DOHH2 (cell line): ENCODE measurements around the gene DOCK4.
A peak's percentile ranks its signal among the peaks of the same experiment; 100 is the strongest.

Experiments used
- H3F3A ChIP-seq: fragments of 200-600 bp; sonication (generic), shearing (Covaris generic); 2 replicates; pipeline ENCODE4 v1.6.0; 2016; ENCODE audit warnings: antibody characterized with exemption, mild to moderate bottlenecking; ENCODE audit not compliant: control insufficient read depth, insufficient read depth
- H3K27ac ChIP-seq: fragments of 200-600 bp; sonication (generic); 2 replicates; pipeline ENCODE4 v1.5.1; 2014; ENCODE audit warnings: low read depth, mild to moderate bottlenecking, low read length, moderate library complexity
- H3K27me3 ChIP-seq: fragments of 200-600 bp; sonication (generic); 2 replicates; pipeline ENCODE4 v1.6.1; 2014; ENCODE audit warnings: mild to moderate bottlenecking, low read length, mixed read lengths; ENCODE audit not compliant: control insufficient read depth
- H3K36me3 ChIP-seq: fragments of 200-600 bp; sonication (generic); 2 replicates; pipeline ENCODE4 v1.6.1; 2014; ENCODE audit warnings: mild to moderate bottlenecking, low read length, moderate library complexity, mixed read lengths; ENCODE audit not compliant: control insufficient read depth
- H3K4me1 ChIP-seq: fragments of 200-600 bp; sonication (generic); 2 replicates; pipeline ENCODE4 v1.6.1; 2014; ENCODE audit warnings: mild to moderate bottlenecking, low read length, mixed read lengths; ENCODE audit not compliant: control insufficient read depth
- H3K4me2 ChIP-seq: fragments of 200-600 bp; sonication (generic); 2 replicates; pipeline ENCODE4 v1.6.0; 2014; ENCODE audit warnings: mild to moderate bottlenecking, low read length, moderate library complexity
- H3K4me3 ChIP-seq: fragments of 200-600 bp; sonication (generic); 2 replicates; pipeline ENCODE4 v1.5.1; 2014; ENCODE audit warnings: mild to moderate bottlenecking, low read length, mixed read lengths
- H3K79me2 ChIP-seq: fragments of 200-600 bp; sonication (generic); 2 replicates; pipeline ENCODE4 v1.6.1; 2014; ENCODE audit warnings: mild to moderate bottlenecking, low read length, mixed read lengths; ENCODE audit not compliant: control insufficient read depth
- H3K9me2 ChIP-seq: fragments of 200-600 bp; sonication (generic); replicated peaks from 2 replicates; pipeline ENCODE4 v1.6.1; 2014; ENCODE audit warnings: mild to moderate bottlenecking, low read length, mixed read lengths; ENCODE audit not compliant: control insufficient read depth
- H3K9me3 ChIP-seq: fragments of 200-600 bp; sonication (generic); 2 replicates; pipeline ENCODE4 v1.6.1; 2014; ENCODE audit warnings: antibody characterized with exemption, low read length, mixed read lengths; ENCODE audit not compliant: control insufficient read depth, insufficient read depth
- H4K20me1 ChIP-seq: fragments of 200-600 bp; sonication (generic); 2 replicates; pipeline ENCODE4 v1.6.0; 2014; ENCODE audit warnings: low read depth, mild to moderate bottlenecking, antibody characterized with exemption, low read length, moderate library complexity; ENCODE audit not compliant: control insufficient read depth, insufficient read depth
- EZH2phosphoT487 ChIP-seq: fragments of 200-600 bp; sonication (generic); IDR thresholded peaks from 2 replicates; pipeline ENCODE4 v1.6.1; 2017; ENCODE audit warnings: borderline replicate concordance, mild to moderate bottlenecking, antibody characterized with exemption, low read length, moderate library complexity, mixed read lengths
- TF ChIP-seq, protein P1 (sequence below): fragments of 200-600 bp; sonication (generic); IDR thresholded peaks from one replicate; pipeline ENCODE4 v1.5.1; 2014; ENCODE audit warnings: antibody characterized with exemption, mild to moderate bottlenecking, low read depth, low read length; ENCODE audit not compliant: poor library complexity, severe bottlenecking

The DOCK4 gene

DNA sequence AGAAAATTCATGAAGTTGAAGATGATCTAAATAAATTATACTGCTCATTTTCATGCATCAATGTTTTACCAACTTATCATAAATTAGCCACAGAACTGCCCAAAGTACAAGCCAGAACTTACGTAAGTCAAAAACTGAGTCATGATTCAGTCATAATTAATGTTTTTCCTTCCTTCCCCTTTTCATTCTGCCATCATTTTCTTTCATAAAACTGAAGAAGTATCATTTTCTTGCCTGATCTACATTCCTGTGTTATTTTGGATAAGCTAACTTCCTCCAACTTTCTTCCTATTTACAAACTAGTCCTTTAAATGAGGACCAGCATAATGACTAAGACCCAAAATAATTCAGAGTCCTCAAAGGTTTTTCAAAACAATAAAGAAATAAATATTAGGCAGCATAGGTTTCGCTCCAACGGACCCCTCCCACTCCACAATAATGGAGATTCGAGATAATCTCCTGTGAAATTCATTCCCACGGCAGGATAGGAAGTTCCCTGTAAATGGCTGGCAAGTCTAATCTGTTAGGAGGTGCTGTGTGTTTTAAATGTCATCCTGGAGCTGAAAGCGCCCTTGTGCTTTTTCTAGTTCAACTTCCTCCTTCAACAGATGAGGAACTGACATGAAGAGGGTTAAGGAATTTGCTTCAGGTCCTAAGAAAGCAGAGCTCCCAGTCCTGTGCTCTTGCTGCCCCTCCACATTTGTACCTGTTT lies 218.9 kb downstream of the DOCK4 start:
- Histone ChIP-seq H3K27ac (no peak overlapping the region), H3K9me3 (no peaks in the 10 kb centered on the region), H3K27me3 (no peaks in the 10 kb centered on the region), H3K9me2 (no peaks in the 10 kb centered on the region), H3K4me1 (peaks cover 7% of the 10 kb centered on the region), H3K4me3 (no peak overlapping the region), H3K4me2 (peak overlapping the region; percentile 4; the same call in 1 of the 2 replicates), H3K36me3 (no peaks in the 10 kb centered on the region), H4K20me1 (no peaks in the 10 kb centered on the region), H3K79me2 (no peaks in the 10 kb centered on the region), H3F3A (no peaks in the 10 kb centered on the region)
- TF ChIP-seq, protein P1, sequence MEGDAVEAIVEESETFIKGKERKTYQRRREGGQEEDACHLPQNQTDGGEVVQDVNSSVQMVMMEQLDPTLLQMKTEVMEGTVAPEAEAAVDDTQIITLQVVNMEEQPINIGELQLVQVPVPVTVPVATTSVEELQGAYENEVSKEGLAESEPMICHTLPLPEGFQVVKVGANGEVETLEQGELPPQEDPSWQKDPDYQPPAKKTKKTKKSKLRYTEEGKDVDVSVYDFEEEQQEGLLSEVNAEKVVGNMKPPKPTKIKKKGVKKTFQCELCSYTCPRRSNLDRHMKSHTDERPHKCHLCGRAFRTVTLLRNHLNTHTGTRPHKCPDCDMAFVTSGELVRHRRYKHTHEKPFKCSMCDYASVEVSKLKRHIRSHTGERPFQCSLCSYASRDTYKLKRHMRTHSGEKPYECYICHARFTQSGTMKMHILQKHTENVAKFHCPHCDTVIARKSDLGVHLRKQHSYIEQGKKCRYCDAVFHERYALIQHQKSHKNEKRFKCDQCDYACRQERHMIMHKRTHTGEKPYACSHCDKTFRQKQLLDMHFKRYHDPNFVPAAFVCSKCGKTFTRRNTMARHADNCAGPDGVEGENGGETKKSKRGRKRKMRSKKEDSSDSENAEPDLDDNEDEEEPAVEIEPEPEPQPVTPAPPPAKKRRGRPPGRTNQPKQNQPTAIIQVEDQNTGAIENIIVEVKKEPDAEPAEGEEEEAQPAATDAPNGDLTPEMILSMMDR, result no peak
- TF ChIP-seq EZH2phosphoT487, result no peak

DNA sequence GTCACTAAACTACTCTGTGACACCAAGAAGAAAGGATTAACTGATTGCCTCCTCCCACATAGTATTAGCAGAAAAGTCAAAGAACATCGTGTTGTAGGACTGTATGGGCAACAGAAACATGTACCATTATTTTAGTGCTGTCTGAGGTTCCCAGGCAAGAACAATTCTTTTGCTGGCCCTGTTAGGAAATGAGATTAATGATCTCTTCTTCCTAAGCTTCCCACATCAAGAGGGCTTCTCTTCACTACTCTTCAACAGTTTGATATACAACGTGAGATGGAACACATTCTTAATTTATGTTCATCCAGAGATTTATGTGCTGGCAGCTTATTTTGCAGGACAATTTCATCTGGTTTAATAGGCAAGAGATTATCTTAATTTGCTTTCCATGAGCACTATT lies 219.6 kb downstream of the DOCK4 start:
- Histone ChIP-seq H3K36me3 (no peaks in the 10 kb centered on the region), H3K27ac (no peak overlapping the region), H4K20me1 (no peaks in the 10 kb centered on the region), H3K4me2 (no peak overlapping the region), H3K9me3 (no peaks in the 10 kb centered on the region), H3K79me2 (no peaks in the 10 kb centered on the region), H3K27me3 (no peaks in the 10 kb centered on the region), H3K4me3 (no peak overlapping the region), H3K4me1 (peaks cover 7% of the 10 kb centered on the region), H3K9me2 (no peaks in the 10 kb centered on the region), H3F3A (no peaks in the 10 kb centered on the region)
- TF ChIP-seq, protein P1, result no peak
- no peak for TF ChIP-seq EZH2phosphoT487

DNA sequence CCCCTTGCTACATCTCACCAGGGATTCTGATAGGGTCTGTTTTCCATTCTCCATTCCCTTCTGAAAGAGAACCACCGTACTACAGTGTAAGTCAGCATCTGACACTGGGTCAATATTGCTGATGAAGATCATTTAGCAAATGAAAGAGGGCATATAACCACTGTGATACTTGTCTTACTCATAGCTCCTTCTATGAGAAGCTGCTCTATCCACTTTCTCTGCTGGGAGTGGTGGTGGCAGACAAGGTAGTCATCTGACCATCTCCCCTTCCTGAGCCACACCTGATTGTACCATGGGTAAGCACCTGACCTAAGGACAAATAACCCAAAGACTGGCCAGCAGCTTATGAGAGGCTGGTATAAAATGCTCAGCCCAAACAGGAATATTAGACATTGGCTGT lies 220.4 kb downstream of the DOCK4 start:
- no peaks in the 10 kb centered on the region for H3K36me3 ChIP-seq
- no peaks in the 10 kb centered on the region for H3K9me3 ChIP-seq
- H3K9me2 ChIP-seq, result no peaks in the 10 kb centered on the region
- TF ChIP-seq EZH2phosphoT487, result no peak
- TF ChIP-seq, protein P1, result no peak
- H4K20me1 ChIP-seq, result no peaks in the 10 kb centered on the region
- no peak overlapping the region for H3K4me2 ChIP-seq
- H3K27ac ChIP-seq, result no peak overlapping the region
- H3F3A ChIP-seq, result no peaks in the 10 kb centered on the region
- H3K4me3 ChIP-seq, result no peak overlapping the region
- H3K4me1 ChIP-seq, result peaks cover 7% of the 10 kb centered on the region
- no peaks in the 10 kb centered on the region for H3K79me2 ChIP-seq
- H3K27me3 ChIP-seq, result no peaks in the 10 kb centered on the region
